ENCODE results near the gene ZFAND2B. TPM values are rescaled to one million over a fixed set of nuclear protein-coding genes. Genes with fewer than 3 reads are reported as not detected.

The ZFAND2B gene
- total RNA-seq, 2 experiments from 2014 or later = 68.1 to 69.8 TPM

DNA sequence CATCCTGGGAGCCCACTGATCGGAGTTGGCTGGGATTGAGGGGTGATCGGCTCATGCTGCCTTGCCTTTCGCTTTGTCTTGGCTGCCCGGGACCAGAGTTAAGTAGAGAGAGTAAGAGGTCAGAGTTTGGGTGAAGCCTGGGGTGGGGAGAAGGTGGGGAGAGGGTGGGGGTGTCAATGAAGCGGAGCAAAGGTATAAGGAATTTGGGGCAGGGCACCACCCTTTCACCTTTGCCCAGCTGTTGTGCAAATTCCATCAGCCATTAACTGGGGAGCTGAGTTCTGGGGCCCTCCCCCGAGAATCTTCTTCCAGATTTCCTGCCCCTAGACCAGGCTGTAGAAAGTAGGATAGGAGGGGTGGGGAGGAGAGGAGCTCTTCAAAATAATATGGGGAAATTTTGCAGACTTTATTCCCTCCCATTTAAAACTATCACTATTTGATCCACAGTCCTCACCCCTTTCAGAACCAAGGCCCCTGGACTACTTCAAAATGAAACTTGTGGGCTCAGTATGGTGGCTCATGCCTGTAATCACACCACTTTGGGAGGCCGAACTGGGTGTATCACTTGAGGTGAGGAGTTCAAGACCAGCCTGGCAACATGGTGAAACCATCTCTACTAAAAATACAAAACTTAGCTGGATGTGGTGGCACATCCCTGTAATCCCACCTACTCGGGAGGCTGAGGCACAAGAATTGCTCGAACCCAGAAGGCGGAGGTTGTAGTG, 36.5 kb upstream of the ZFAND2B start, which contains the start of gene SLC23A3:
Gene SLC23A3, minus strand, starts transcription at position 100 of the 725 bp plus-strand sequence. Its CDS starts 45 bp downstream, at position 55.
- no peak within 1 kb of the TSS for H3K27ac Mint-ChIP-seq

GRCh38 chr2:219171231-219171651, 35.3 kb upstream of the ZFAND2B start:
- Mint-ChIP-seq H3K27ac (no peak overlapping the region), H3K4me3 (no peak overlapping the region), H3K36me3 (peaks cover 19% of the 10 kb centered on the region), H3K27me3 (no peaks in the 10 kb centered on the region), H3K9me3 (no peaks in the 10 kb centered on the region), H3K4me1 (peaks cover 27% of the 10 kb centered on the region)
- POLR2A ChIA-PET = interaction anchor here (1.0 to 3.6 kb wide), 3 partner anchors 35 to 74 kb away, joined by 4 to 15 read pairs (median 7); partner anchors contain the start of genes GLB1L, STK16 and ZFAND2B
- ATAC-seq (ENCODE audit: low read depth) (no peak), DNase-seq (no peak)

More for the DNA sequence above, 36.5 kb upstream of the ZFAND2B start, which contains the start of gene SLC23A3:
- Mint-ChIP-seq H3K4me1 (peaks cover 17% of the 10 kb centered on the region), H3K27me3 (no peaks in the 10 kb centered on the region), H3K4me3 (no peak within 1 kb of the TSS), H3K36me3 (peaks cover 19% of the 10 kb centered on the region), H3K9me3 (no peaks in the 10 kb centered on the region)
- DNase-seq (no peak), ATAC-seq (ENCODE audit: low read depth) (no peak)
- POLR2A ChIA-PET = interaction anchor here (3.6 kb wide), 1 partner anchor 36 kb away, joined by 15 read pairs; the partner anchor contains the start of gene ZFAND2B

GRCh38 chr2:219172231-219173154, 34.1 kb upstream of the ZFAND2B start:
- POLR2A ChIA-PET = interaction anchor here (0.6 to 3.6 kb wide), 3 partner anchors 34 to 80 kb away, joined by 3 to 15 read pairs (median 7); partner anchors contain the start of genes TUBA4B and ZFAND2B
- H3K4me3 Mint-ChIP-seq = no peak overlapping the region
- H3K27me3 Mint-ChIP-seq = no peaks in the 10 kb centered on the region
- H3K36me3 Mint-ChIP-seq = peaks cover 14% of the 10 kb centered on the region
- H3K9me3 Mint-ChIP-seq = no peaks in the 10 kb centered on the region
- DNase-seq (no peak), ATAC-seq (ENCODE audit: low read depth) (no peak)
- no peak overlapping the region for H3K27ac Mint-ChIP-seq
- peaks cover 31% of the 10 kb centered on the region for H3K4me1 Mint-ChIP-seq

DNA sequence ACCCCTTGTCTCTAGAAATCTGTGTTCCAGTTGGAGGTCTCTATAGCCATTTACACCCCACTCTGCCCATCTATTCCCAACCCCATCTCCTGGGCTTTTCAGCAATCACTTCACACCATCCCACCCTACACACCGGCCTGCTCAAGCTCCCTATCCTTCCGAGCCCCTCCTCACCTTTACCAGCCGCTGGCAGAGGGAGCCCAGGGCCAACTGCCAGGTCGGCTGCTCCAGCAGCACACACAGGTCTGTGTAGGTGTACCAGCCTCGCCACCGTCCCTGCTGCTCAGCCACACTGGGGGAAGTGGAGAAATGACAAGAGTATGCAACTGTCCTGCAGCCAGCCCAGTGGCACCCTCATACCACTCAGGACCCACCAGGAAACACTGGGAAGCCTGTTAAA, 33.4 kb upstream of the ZFAND2B start:
- no peaks in the 10 kb centered on the region for H3K27me3 Mint-ChIP-seq
- H3K4me1 Mint-ChIP-seq = peaks cover 33% of the 10 kb centered on the region

DNA sequence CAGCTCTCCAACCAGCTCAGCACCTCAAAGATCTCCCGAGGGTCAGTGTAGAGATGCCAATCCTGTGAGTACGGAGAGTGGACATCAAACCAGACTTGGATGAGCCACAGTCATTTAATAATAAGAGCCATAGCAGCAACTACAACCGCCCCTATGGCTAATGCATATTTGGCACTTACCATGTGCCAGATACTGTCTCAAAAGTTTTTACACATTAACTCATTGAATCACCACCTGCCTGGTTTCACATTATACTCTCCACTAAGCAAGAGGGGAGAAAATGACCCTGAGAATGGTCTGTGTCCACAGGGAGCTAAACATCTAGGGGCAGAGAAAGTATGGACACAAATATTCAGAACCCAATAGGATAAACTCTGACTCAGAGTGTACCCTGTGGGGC, 32.4 kb upstream of the ZFAND2B start:
- Mint-ChIP-seq H3K4me1 (peaks cover 37% of the 10 kb centered on the region), H3K4me3 (peak overlapping the region; percentile 97), H3K36me3 (peaks cover 15% of the 10 kb centered on the region), H3K27me3 (no peaks in the 10 kb centered on the region), H3K9me3 (no peaks in the 10 kb centered on the region), H3K27ac (peak overlapping the region; percentile 67)
- POLR2A ChIA-PET = interaction anchor here (0.9 to 4.7 kb wide), 5 partner anchors 10 to 77 kb away, joined by 3 to 56 read pairs (median 4); partner anchors contain the start of genes TUBA4A and TUBA4B
- ATAC-seq (ENCODE audit: low read depth) (no peak), DNase-seq (no peak)

More for the DNA sequence above, 33.4 kb upstream of the ZFAND2B start:
- POLR2A ChIA-PET = interaction anchor here (0.9 to 4.7 kb wide), 5 partner anchors 9 to 78 kb away, joined by 3 to 56 read pairs (median 4); partner anchors contain the start of genes TUBA4A, TUBA4B and ZFAND2B
- ATAC-seq (ENCODE audit: low read depth) = no peak
- no peak overlapping the region for H3K4me3 Mint-ChIP-seq
- no peaks in the 10 kb centered on the region for H3K9me3 Mint-ChIP-seq
- H3K27ac Mint-ChIP-seq = no peak overlapping the region
- no peak for DNase-seq
- H3K36me3 Mint-ChIP-seq = peaks cover 14% of the 10 kb centered on the region

GRCh38 chr2:219174801-219175200, 31.8 kb upstream of the ZFAND2B start:
- POLR2A ChIA-PET = interaction anchor here (1.1 to 4.7 kb wide), 5 partner anchors 25 to 213 kb away, joined by 3 to 92 read pairs (median 42); partner anchors contain the start of genes DNPEP, TUBA4A, TUBA4B and ZFAND2B
- Mint-ChIP-seq H3K4me3 (peak overlapping the region; percentile 97), H3K27ac (peak overlapping the region; percentile 18), H3K4me1 (peaks cover 41% of the 10 kb centered on the region), H3K9me3 (no peaks in the 10 kb centered on the region), H3K27me3 (no peaks in the 10 kb centered on the region), H3K36me3 (peaks cover 18% of the 10 kb centered on the region)
- DNase-seq = no peak
- ATAC-seq (ENCODE audit: low read depth) = no peak

DNA sequence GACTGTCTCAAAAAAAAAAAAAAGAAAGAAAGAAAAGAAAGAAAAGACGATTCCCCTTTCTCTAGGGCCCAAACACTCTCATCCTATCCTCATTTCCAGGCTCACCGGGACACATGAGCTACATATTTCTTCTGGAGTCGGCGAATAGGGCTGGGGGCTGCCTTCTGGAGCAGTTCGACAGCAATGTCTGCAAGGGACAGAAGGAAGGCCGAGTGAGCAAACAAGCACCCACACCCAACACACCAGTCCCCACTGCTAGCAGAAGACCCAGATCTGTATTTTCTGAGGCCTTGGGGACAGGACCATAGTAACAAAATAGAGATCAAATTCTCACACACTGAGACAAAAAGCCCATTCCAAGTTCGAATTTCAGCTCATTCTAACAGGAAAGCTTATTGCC, 31.1 kb upstream of the ZFAND2B start:
- H3K36me3 Mint-ChIP-seq = peaks cover 21% of the 10 kb centered on the region
- DNase-seq = no peak
- no peaks in the 10 kb centered on the region for H3K9me3 Mint-ChIP-seq
- no peak for ATAC-seq (ENCODE audit: low read depth)
- H3K4me3 Mint-ChIP-seq = peak overlapping the region; percentile 97
- H3K4me1 Mint-ChIP-seq = peaks cover 45% of the 10 kb centered on the region
- POLR2A ChIA-PET = interaction anchor here (0.7 to 4.7 kb wide), 13 partner anchors 9 to 212 kb away, joined by 3 to 92 read pairs (median 10); partner anchors contain the start of genes ANKZF1, ATG9A, DNPEP and TUBA4A
- H3K27me3 Mint-ChIP-seq = no peaks in the 10 kb centered on the region
- H3K27ac Mint-ChIP-seq = peak overlapping the region; percentile 58

- peak; percentile 59 for DNase-seq
- peak overlapping the region; percentile 97 for H3K4me3 Mint-ChIP-seq
- peak; percentile 20 for ATAC-seq (ENCODE audit: low read depth)
- H3K27me3 Mint-ChIP-seq = no peaks in the 10 kb centered on the region
- POLR2A ChIA-PET = interaction anchor here (0.6 to 4.7 kb wide), 22 partner anchors 9 to 212 kb away, joined by 3 to 92 read pairs (median 4); partner anchors contain the start of genes ANKZF1, ATG9A, DNPEP and NHEJ1
- H3K36me3 Mint-ChIP-seq = peaks cover 26% of the 10 kb centered on the region
- peaks cover 52% of the 10 kb centered on the region for H3K4me1 Mint-ChIP-seq
- H3K9me3 Mint-ChIP-seq = no peaks in the 10 kb centered on the region
- H3K27ac Mint-ChIP-seq = peak overlapping the region; percentile 79
Measured at GRCh38 chr2:219175928-219176817, 30.4 kb upstream of the ZFAND2B start.

DNA sequence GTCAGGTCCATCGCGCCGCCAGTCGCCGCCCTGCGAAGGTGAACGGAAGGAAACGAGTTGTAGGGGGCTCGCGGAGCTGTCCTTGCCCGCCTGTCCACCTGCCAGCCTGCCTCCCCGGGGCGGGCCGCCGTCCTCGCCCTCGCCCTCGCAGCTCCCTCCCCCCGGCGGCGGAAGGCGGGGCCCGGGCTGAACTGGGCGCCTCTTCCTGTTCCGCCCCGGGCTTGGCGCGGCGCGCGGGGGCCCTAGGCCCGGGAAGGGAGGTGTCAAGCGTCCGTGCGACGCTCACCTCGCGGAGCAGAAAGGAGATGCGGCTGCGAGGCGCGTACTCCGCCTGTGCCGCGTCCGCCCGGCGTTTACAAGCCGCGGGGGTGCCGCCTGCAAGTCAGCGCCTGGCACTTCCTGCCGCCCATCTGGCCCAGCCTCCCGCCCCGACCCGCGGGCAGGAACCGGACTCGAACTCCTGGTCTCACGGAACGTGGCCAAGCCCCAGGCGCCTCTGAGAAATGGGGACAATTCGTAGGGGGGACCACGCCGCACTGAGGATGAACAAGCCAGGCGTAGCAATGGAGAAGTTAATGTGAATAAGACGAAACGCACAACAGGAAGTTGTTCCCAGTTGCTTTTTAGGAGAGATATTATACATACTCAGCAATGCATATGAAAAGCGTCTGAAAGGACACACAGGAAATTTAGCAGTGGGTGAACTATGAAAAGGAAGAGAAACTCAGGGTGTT, 29.6 kb upstream of the ZFAND2B start, which contains the start of gene CNPPD1:
Gene CNPPD1, minus strand, starts transcription at position 108 of the 734 bp plus-strand sequence. Its CDS starts 97 bp downstream, at position 11.
- Mint-ChIP-seq H3K27ac (peak within 1 kb of the TSS; percentile 93), H3K27me3 (no peaks in the 10 kb centered on the region), H3K4me3 (peak within 1 kb of the TSS; percentile 97), H3K9me3 (no peaks in the 10 kb centered on the region), H3K4me1 (peaks cover 57% of the 10 kb centered on the region), H3K36me3 (peaks cover 33% of the 10 kb centered on the region)
- POLR2A ChIA-PET = interaction anchor here (0.6 to 4.7 kb wide), 20 partner anchors 8 to 212 kb away, joined by 3 to 92 read pairs (median 4); partner anchors contain the start of genes ANKZF1, ATG9A, NHEJ1 and TUBA4A
- ATAC-seq (ENCODE audit: low read depth) = peak; percentile 82
- DNase-seq = peak; percentile 93

GRCh38 chr2:219177552-219178376, 28.8 kb upstream of the ZFAND2B start, which contains the start of gene RETREG2:
RETREG2 (plus strand) TSS chr2:219178275; CDS start chr2:219178353, 78 bp downstream.
- DNase-seq = peak; percentile 88
- Mint-ChIP-seq H3K4me1 (peaks cover 60% of the 10 kb centered on the region), H3K27ac (peak within 1 kb of the TSS; percentile 93), H3K4me3 (peak within 1 kb of the TSS; percentile 97), H3K36me3 (peaks cover 31% of the 10 kb centered on the region), H3K27me3 (no peaks in the 10 kb centered on the region), H3K9me3 (no peaks in the 10 kb centered on the region)
- POLR2A ChIA-PET = interaction anchor here (1.0 to 4.7 kb wide), 10 partner anchors 11 to 211 kb away, joined by 4 to 92 read pairs (median 13); partner anchors contain the start of genes ANKZF1, ATG9A, TUBA4A and TUBA4B
- ATAC-seq (ENCODE audit: low read depth) = peak; percentile 43

Data from activated naive CD8-positive, alpha-beta T cell treated with anti-CD3 and anti-CD28 coated beads, Interleukin-2, amount 10 ng/mL, durations not matched to agents 7 days and 5 days (primary cell).